SH-SY5Y (cell line): ENCODE data around the gene COG3.

Source experiments
- GATA2 ChIP-seq: IDR thresholded peaks from 2 replicates; pipeline ENCODE4 v1.6.1; 2011; ENCODE audit warnings: mild to moderate bottlenecking, low read depth, low read length
- GATA3 ChIP-seq: IDR thresholded peaks from 2 replicates; pipeline ENCODE4 v1.6.1; 2011; ENCODE audit warnings: low read depth, mild to moderate bottlenecking, low read length, moderate library complexity

GRCh38 chr13:45474584-45475454 lies 10.1 kb downstream of the COG3 start:
- TF ChIP-seq GATA2 (no peak), GATA3 (no peak)
